ENCODE measurements around the gene CERS1.

The CERS1 gene

DNA sequence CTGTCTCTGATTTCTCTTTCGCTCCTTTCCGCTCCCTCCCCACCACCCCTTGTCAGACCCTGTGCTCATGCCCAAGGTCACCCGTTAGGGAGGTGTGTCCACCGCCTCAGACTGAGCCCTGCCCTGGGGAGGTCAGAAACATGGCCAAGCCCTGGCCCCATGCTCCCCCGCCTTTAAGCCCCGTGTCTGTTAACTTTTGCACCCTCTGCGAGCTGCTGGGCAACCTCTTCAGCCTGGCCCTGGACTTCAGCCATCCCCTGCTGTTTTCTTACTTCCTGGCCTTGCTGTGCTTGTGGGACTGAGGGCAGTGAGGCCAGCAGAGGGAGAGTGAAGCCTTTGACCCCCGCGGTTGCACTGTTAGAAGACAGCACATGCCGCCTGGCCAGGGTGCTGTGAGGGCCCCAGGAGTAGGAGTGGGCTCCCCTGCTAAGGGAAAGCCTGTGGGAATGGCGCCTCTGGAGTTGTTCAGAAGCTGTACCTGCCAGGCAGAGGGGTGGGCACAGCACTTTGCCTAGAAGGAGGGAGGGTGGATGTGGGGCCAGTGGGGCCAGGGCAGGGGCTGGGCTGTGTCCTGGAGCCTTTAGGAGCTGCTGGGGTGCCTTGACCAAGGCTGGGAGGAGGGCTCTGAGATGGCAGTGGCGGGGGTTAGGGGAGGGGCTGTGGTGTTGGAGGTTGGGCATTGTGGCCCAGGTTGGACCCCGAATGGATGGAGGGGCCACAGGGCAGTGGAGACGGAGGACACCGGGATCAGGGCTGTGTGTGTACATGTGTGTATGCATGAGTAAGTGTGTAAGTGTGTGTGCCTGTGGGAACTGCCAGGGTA lies 56.3 kb downstream of the CERS1 start:
- DNase-seq (ENCODE audit: low read depth), result no peak

DNA sequence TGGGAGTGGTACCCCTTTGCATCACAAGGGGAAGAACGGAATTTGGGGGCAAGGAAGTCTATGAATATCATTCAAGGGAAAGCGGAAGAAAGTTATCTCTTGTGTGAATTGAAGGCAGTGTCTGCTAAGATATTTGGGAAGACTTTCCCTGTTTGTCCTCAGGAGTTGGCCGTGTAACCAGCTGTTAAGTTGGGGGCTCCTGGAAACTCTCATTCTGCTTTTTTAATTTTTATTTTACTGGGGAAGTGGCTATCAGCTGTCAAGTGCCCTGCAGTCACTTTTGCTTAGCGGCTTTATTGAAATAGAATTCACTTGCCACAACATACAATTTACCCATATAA lies 61.3 kb downstream of the CERS1 start:
- no peak for DNase-seq (ENCODE audit: low read depth)

DNA sequence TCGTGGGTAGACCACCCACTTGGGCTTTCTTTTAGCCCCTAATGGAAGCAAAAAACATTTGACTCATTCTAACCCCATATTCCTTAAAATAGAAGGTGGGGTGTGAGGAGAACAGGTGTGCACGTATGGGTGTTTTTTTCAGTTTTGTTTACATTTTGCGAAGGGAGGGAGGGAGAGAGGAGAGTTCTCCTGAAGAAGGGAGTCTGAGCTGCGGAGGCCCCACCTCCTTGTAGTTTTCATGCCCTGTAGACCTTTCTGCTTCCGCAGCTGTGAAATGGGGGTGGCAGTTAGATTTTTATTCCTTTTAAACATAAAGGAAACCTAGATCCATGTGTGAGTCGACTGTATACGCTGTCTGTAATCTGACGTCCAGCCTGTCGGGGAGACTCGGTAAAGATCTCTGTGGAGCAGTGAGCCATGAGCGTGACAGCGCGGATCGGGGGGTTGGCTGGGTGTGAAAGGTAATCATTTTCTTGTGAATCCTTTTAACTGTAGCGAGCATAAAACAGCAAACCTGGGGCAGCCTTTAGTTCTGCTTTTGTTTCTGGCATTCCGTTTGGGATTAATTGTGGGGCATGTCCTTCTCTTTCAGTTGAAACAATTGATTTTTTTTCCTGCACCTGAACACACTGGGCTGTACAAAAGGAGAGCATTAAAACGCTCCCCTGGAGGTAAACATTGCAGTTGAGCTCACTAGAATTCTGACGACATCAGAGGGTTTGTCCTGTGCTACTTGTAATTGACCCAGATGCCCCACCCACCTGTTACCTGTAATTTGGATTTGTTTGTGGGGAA lies 61.9 kb downstream of the CERS1 start:
- DNase-seq (ENCODE audit: low read depth), result no peak

DNA sequence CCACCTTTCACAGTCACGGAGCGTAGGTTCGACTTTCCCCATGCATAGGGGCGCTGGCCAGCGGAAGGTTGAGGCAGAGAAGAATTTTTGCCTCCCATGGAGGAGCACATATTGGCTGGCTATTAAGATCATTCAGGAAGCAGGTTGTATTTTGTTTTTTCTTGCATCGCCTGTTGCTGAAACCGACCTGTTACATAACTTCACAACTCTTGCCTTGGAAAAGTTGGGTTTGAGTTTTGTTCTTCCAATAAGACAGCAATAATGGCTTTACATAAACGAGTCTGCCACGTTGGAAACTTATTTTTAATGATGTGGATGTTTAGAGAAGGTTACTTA lies 62.8 kb downstream of the CERS1 start:
- DNase-seq (ENCODE audit: low read depth), result no peak

DNA sequence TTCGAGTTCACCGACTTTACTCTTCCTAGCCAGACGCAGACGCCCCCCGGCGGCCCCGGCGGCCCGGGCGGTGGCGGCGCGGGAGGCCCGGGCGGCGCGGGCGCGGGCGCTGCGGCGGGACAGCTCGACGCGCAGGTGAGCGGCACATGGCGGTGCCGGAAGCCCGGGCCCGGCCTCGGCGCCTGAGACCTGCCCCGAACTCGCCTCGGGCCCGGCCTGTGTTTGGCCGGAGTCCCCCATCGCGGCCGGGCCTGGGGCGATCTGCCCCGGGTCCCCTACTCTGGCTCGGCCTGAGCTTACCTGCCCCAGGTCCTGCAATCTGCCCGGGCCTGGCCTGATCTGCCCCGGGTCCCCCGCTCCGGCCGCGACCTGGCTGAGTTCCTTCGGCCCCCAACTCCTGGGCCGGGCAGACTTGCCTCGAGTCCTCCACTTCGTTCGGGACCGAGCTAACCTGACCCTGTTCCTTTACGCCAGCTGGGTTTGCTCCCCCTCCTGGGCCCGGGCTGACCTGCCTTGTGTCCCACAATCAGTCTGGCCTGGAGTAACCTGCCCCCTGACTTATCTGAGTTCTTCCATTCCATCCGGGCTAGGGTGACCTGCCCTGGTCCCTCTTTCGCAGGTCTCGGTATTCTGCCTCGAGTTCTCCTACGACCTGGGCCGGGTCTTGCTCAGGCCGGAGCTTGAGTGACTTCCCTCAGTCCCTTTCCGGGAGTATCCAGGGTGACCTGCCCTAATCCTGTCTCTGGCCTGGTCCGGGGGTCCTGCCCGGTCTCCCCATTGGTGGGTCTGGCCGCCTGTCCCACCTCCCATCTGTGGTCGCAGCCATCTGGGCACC lies 63.4 kb downstream of the CERS1 start:
- DNase-seq (ENCODE audit: low read depth), result no peak

DNA sequence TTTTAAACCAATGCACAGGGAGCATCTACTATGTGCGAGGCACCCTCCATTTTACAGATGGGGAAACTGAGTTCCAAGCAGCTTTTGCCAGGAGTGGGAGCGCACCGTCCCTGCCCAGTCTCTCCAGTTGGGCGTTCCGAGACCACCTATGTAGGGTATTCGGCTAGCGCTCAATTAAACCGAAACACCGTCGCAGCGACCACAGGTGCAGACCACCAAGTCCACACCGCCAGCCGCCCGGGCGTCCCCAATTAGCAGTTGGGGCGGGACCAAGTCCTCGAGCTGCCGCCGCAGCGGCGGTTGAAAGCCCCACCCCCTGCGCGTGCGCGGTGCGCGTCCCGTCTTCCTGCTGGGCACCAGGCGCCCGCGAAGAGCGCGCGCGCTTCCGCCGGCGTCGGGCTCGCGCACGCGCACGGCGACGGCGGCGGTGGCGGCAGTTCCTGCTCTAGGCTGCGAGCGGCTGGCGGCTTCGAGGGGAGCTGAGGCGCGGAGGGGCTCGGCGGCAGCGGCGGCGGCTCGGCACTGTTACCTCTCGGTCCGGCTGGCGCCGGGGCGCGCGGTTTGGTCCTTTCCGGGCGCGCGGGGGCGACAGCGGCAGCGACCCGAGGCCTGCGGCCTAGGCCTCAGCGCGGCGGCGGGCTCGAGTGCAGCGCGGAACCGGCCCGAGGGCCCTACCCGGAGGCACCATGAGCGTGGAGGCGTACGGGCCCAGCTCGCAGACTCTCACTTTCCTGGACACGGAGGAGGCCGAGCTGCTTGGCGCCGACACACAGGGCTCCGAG lies 64.2 kb downstream of the CERS1 start, which contains the start of gene UPF1:
UPF1 (plus strand) TSS at position 436 of the 782 bp plus-strand sequence; CDS start at position 687, 251 bp downstream.
- DNase-seq (ENCODE audit: low read depth), result peak; percentile 93

DNA sequence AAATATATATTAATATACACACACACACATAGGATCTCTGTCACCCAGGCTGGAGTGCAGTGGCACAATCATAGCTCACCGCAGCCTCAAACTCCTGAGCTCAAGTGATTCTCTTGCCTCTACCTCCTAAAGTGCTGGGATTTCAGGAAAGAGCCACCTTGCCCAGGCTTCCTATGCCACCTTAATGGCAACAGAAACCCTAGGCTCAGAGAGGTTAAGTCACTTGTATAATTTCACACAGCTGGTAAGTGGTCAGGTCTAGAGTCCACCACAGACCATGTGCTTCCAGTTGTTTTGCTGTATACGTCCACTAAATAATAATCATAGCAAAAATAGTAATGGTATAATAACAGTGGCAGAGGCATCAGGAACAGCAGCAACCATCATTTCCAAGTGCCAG lies 65.5 kb downstream of the CERS1 start:
- DNase-seq (ENCODE audit: low read depth), result no peak

DNA sequence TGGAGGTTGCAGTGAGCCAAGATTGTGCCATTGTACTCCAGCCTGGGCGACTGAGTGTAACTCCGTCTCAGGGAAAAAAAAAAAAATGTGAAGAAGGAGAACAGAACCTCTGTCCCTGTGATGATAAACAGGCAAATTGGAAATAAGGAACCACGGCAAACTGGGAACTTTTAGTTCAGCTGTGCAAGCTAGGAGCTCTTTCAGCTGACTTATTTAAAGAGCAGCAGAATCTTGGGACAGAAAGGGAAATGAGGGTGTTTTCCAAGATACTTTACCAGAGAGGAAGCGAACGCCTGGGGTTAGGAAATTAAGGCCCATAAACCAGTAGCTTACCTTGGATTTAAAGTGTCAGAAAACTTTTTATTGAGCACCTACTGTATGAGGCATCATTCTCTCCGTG lies 67.2 kb downstream of the CERS1 start:
- DNase-seq (ENCODE audit: low read depth), result no peak

All from stimulated activated CD8-positive, alpha-beta memory T cell treated with anti-CD3 and anti-CD28 coated beads, Interleukin-12 subunit alpha, Interleukin-12 subunit beta, amount 100 ng/mL, for 4 hours (primary cell).